ENCODE measurements around the gene KRTCAP2.

- TF ChIP-seq CTCF (IDR thresholded peaks at IDR 0.05; ENCODE audit: low read depth, low read length, missing input control) (peak; percentile 89), GABPA (IDR thresholded peaks at IDR 0.05 in 1 of 2, conservative IDR thresholded peaks at IDR 0.05 in 1 of 2) (no peak), ZBTB33 (IDR thresholded peaks at IDR 0.05) (no peak), NR2F2 (IDR thresholded peaks at IDR 0.05) (peak; percentile 19), TAF1 (conservative IDR thresholded peaks at IDR 0.05) (no peak), RXRA (IDR thresholded peaks at IDR 0.05) (peak; percentile 39 to 55), SP1 (IDR thresholded peaks at IDR 0.05) (no peak), YY1 (IDR thresholded peaks at IDR 0.05) (no peak), JUND (IDR thresholded peaks at IDR 0.05) (no peak), REST (IDR thresholded peaks at IDR 0.05) (no peak), FOXA1 (IDR thresholded peaks at IDR 0.05) (no peak)
Measured at GRCh38 chr1:155167166-155168104, 5.7 kb downstream of the KRTCAP2 start.
